Osteoblast (primary cell): ENCODE data around the gene RXRG. TPM values are rescaled to one million over a fixed set of nuclear protein-coding genes. Genes with fewer than 3 reads are reported as not detected.

ENCODE experiments used
- DNase-seq: peaks from one replicate; pipeline ENCODE4 v3.0.0; 2011; ENCODE audit warnings: low spot score, mixed read lengths; ENCODE audit not compliant: insufficient read length; ENCODE audit errors: missing footprints
- H2AFZ ChIP-seq: 2 replicates; pipeline ENCODE4 v1.6.0; 2011; ENCODE audit warnings: mild to moderate bottlenecking, low read length
- H3K27ac ChIP-seq: 2 replicates; pipeline ENCODE4 v1.5.1; 2011; ENCODE audit warnings: mild to moderate bottlenecking, low read depth, low read length, moderate library complexity
- H3K27me3 ChIP-seq: 2 replicates; pipeline ENCODE4 v1.6.0; 2012; ENCODE audit warnings: mild to moderate bottlenecking, control low read depth, inconsistent platforms, low read length, moderate library complexity; ENCODE audit not compliant: insufficient read depth
- H3K36me3 ChIP-seq: 2 replicates; pipeline ENCODE4 v1.5.1; 2011; ENCODE audit warnings: mild to moderate bottlenecking, low read length, control low read depth, moderate library complexity; ENCODE audit not compliant: insufficient read depth
- H3K4me1 ChIP-seq: 2 replicates; pipeline ENCODE4 v1.5.1; 2011; ENCODE audit warnings: mild to moderate bottlenecking, low read length, control low read depth, moderate library complexity; ENCODE audit not compliant: insufficient read depth
- H3K4me2 ChIP-seq: 2 replicates; pipeline ENCODE4 v1.6.0; 2011; ENCODE audit warnings: mild to moderate bottlenecking, low read length; ENCODE audit not compliant: insufficient read depth
- H3K4me3 ChIP-seq: fragments of 200-600 bp; sonication (generic); 3 replicates; pipeline ENCODE4 v1.5.1; 2012; ENCODE audit warnings: mild to moderate bottlenecking, low read length, inconsistent platforms; ENCODE audit not compliant: insufficient read depth
- H3K79me2 ChIP-seq: 2 replicates; pipeline ENCODE4 v1.6.0; 2012; ENCODE audit warnings: mild to moderate bottlenecking, low read length, control low read depth, inconsistent platforms; ENCODE audit not compliant: insufficient read depth
- H3K9me3 ChIP-seq: 2 replicates; pipeline ENCODE4 v1.5.1; 2011; ENCODE audit warnings: low read depth, low read length, control low read depth
- H4K20me1 ChIP-seq: 2 replicates; pipeline ENCODE4 v1.6.0; 2012; ENCODE audit warnings: mild to moderate bottlenecking, low read length, control low read depth; ENCODE audit not compliant: insufficient read depth
- CTCF ChIP-seq: IDR thresholded peaks from 2 replicates; pipeline ENCODE4 v1.5.1; 2011; ENCODE audit warnings: mild to moderate bottlenecking, low read depth, low read length, moderate library complexity; ENCODE audit errors: extremely low read depth
- total RNA-seq: library from RNA; depleted of rRNA; stranded (reverse); fragments of >200 nt; gene quantifications from 2 replicates; pipeline ENCODE4 v1.2.3, GENCODE V29; 2012

Gene RXRG
- total RNA-seq, 1 donor, result not detected

- H3K27ac ChIP-seq, result no peak overlapping the region
- H3K4me1 ChIP-seq, result no peaks in the 10 kb centered on the region
- H3K9me3 ChIP-seq, result no peaks in the 10 kb centered on the region
- H3K27me3 ChIP-seq, result no peaks in the 10 kb centered on the region
- no peaks in the 10 kb centered on the region for H3K36me3 ChIP-seq
- H3K79me2 ChIP-seq, result no peaks in the 10 kb centered on the region
- no peak overlapping the region for H3K4me3 ChIP-seq
- no peak overlapping the region for H2AFZ ChIP-seq
- no peak overlapping the region for H3K4me2 ChIP-seq
- peak; percentile 73 for DNase-seq
- no peak for TF ChIP-seq CTCF
- H4K20me1 ChIP-seq, result no peaks in the 10 kb centered on the region
These were observed 37.0 kb upstream of the RXRG start for GRCh38 chr1:165481820-165482532.

DNA sequence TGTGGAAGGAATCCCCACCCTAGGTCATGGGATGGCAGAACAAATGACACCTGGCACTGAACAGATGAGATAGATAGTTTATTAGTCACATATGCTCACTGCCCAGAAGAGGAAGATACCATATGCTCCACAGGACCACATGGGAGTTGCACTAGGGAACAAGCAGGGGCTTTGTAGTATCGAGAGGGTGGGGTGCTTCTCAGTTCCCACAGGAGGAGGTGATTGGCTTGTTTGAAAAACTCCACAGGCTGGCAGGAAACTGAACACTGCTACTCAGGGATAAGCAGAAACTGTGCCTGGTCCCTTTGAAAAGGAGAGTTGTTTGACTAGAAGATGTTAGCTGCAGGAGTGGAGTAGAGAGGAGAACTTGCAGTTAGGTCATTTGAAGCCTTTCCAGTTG is 31.9 kb upstream of the RXRG start:
- no peaks in the 10 kb centered on the region for H3K4me1 ChIP-seq
- no peak overlapping the region for H3K27ac ChIP-seq
- no peak overlapping the region for H3K4me3 ChIP-seq
- no peak overlapping the region for H3K4me2 ChIP-seq
- no peak overlapping the region for H2AFZ ChIP-seq
- no peaks in the 10 kb centered on the region for H3K9me3 ChIP-seq
- TF ChIP-seq CTCF, result no peak
- H3K79me2 ChIP-seq, result no peaks in the 10 kb centered on the region
- no peak for DNase-seq
- no peaks in the 10 kb centered on the region for H3K27me3 ChIP-seq
- no peaks in the 10 kb centered on the region for H3K36me3 ChIP-seq
- H4K20me1 ChIP-seq, result no peaks in the 10 kb centered on the region

DNA sequence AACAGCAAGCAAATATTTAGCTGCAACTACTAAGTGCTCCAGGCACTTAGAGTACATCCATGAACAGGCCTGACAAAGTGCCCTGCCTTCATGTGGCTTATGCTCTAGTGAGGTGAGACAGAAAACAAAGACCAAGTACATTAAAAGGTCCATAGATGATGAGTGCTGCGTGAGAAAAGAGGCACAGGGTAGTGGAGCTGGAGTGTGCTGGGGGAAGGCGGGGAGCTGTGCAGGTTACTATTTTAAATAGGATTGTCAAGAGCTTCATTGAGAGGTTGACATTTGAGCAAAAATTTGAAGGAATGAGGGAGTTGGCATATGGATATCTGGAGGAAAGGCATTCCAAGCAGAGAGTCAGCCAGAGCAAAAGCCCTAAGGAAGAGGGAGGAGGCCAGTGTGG is 29.3 kb upstream of the RXRG start:
- H3K27me3 ChIP-seq, result no peaks in the 10 kb centered on the region
- no peaks in the 10 kb centered on the region for H3K9me3 ChIP-seq
- no peak overlapping the region for H3K4me2 ChIP-seq
- no peak for DNase-seq
- H3K36me3 ChIP-seq, result no peaks in the 10 kb centered on the region
- no peak overlapping the region for H3K27ac ChIP-seq
- no peaks in the 10 kb centered on the region for H4K20me1 ChIP-seq
- no peaks in the 10 kb centered on the region for H3K4me1 ChIP-seq
- no peak overlapping the region for H2AFZ ChIP-seq
- TF ChIP-seq CTCF, result no peak
- H3K4me3 ChIP-seq, result no peak overlapping the region
- H3K79me2 ChIP-seq, result no peaks in the 10 kb centered on the region

GRCh38 chr1:165473081-165473480 is 28.2 kb upstream of the RXRG start:
- TF ChIP-seq CTCF, result no peak

More at GRCh38 chr1:165473081-165473480, 28.2 kb upstream of the RXRG start:
- H3K4me3 ChIP-seq, result no peak overlapping the region
- no peaks in the 10 kb centered on the region for H4K20me1 ChIP-seq
- H2AFZ ChIP-seq, result no peak overlapping the region
- no peak overlapping the region for H3K4me2 ChIP-seq
- H3K27me3 ChIP-seq, result no peaks in the 10 kb centered on the region
- DNase-seq, result no peak
- H3K9me3 ChIP-seq, result no peaks in the 10 kb centered on the region
- no peaks in the 10 kb centered on the region for H3K79me2 ChIP-seq
- no peaks in the 10 kb centered on the region for H3K36me3 ChIP-seq
- H3K27ac ChIP-seq, result no peak overlapping the region
- H3K4me1 ChIP-seq, result no peaks in the 10 kb centered on the region
